GM12864 (cell line): ENCODE data around the gene FGD6.

Experiments used
- DNase-seq: peaks from one replicate; pipeline ENCODE4 v3.0.0-alpha.2; 2011; ENCODE audit warnings: low read depth
- H3K4me3 ChIP-seq: 2 replicates; pipeline ENCODE4 v1.5.1; 2011; ENCODE audit warnings: mild to moderate bottlenecking, low read depth, low read length, control low read depth
- CTCF ChIP-seq: IDR thresholded peaks from 2 replicates; pipeline ENCODE4 v1.5.1; 2011; ENCODE audit warnings: low read depth, mild to moderate bottlenecking, moderate library complexity, low read length, control low read depth, inconsistent platforms; ENCODE audit errors: missing control alignments

FGD6 gene

GRCh38 chr12:95179011-95179410, 38.3 kb downstream of the FGD6 start:
- TF ChIP-seq CTCF, result no peak
- H3K4me3 ChIP-seq, result no peak overlapping the region
- no peak for DNase-seq

- no peak for DNase-seq
- no peak for TF ChIP-seq CTCF
- H3K4me3 ChIP-seq, result no peak overlapping the region
These were observed 39.1 kb downstream of the FGD6 start for GRCh38 chr12:95178136-95178535.

- DNase-seq, result no peak
- no peak for TF ChIP-seq CTCF
- no peak overlapping the region for H3K4me3 ChIP-seq
These were observed 40.0 kb downstream of the FGD6 start for GRCh38 chr12:95177201-95177768.

- H3K4me3 ChIP-seq, result no peak overlapping the region
- no peak for DNase-seq
- no peak for TF ChIP-seq CTCF
These were observed 43.6 kb downstream of the FGD6 start for GRCh38 chr12:95173392-95174251.

GRCh38 chr12:95169368-95169767, 47.9 kb downstream of the FGD6 start:
- DNase-seq, result no peak
- TF ChIP-seq CTCF, result no peak
- no peak overlapping the region for H3K4me3 ChIP-seq

GRCh38 chr12:95168746-95169145, 48.5 kb downstream of the FGD6 start:
- no peak for DNase-seq
- no peak overlapping the region for H3K4me3 ChIP-seq
- TF ChIP-seq CTCF, result no peak
